Activated CD4-positive, alpha-beta T cell treated with anti-CD3 and anti-CD28 coated beads, Interleukin-2, amount 50 U/mL, for 1 hour (primary cell): ENCODE results near the gene SLC23A1.
"Not testable (repeated sequence)": the region's sequence is repeated elsewhere in the genome, so short reads cannot be mapped to it uniquely, and the experiment has no call there.

Experiments
- DNase-seq: peaks from one replicate; pipeline ENCODE4 v3.0.0-alpha.2; 2020

The SLC23A1 gene

DNA sequence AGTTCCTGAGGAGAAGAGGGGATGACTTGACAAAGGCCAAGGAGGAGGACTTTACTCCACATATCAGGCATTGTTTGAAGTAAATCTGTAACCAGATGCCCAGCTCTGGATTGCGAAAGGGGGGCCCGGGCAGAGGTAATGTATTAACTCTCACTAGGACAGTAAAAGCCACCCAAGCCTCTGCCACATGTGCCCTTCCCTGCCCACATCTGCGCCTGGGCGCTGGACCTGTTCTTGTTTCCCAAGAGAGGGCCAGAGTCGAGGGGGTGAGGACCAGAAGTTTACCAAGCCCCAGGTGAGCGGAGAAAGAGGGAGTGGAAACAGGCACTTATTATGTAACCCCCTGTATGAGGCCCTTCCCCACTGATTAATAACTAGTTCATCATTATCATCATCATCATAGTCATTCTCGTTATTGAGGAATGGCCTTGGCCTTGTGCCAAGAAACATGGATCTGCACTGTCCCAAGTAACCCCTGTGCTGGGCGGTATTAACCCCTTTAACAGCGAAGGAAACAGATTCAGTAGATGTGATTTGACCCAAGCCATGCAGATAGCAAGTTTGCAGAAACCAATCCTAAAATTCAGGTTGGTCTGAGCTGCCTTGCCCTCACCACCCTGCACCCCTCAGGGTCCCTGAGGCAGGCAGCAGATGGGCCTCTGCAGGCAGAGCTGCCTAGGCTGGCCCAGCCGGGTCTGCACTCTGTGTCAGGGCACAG is at the start of gene SLC23A1:
Gene SLC23A1, minus strand, starts transcription at position 23 of the 718 bp plus-strand sequence. CDS start 44 bp downstream, outside the sequence.
- no peak for DNase-seq

DNA sequence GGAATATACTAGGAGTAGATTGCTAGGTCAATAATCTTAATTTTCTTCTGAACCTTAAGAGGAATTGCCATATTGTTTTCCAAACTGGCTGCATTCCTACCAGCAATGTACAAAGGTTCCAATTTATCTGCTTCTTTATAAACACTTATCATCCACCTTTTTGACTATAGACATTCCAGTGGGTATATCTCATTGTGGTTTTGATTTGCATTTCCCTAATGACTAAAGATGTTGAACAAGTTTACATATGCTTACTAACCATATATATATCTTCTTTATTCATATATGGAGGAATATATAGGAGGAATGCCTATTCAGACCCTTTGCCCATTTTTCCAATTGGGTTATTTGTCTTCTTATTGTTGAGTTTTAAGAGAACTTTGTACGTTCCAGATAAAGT is 48.6 kb upstream of the SLC23A1 start:
- no peak for DNase-seq

DNA sequence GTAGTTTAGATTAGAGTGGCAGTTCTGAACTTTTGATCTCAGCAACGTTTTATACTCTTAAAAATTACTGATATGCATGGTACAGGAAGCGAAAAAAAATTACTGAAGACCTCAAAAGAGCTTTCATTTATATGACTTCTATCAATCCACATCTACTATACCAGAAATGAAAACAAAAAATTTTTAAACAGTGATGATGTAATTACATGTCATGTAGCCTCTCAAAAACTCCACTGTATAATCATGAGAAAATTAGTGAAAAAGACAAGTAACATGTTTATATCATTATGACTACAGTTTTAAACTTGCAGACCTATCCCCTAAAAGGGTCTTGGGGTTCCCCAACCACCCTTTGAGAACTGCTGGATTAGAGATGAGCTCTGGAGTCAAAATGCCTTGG is 46.9 kb upstream of the SLC23A1 start:
- DNase-seq, result no peak

DNA sequence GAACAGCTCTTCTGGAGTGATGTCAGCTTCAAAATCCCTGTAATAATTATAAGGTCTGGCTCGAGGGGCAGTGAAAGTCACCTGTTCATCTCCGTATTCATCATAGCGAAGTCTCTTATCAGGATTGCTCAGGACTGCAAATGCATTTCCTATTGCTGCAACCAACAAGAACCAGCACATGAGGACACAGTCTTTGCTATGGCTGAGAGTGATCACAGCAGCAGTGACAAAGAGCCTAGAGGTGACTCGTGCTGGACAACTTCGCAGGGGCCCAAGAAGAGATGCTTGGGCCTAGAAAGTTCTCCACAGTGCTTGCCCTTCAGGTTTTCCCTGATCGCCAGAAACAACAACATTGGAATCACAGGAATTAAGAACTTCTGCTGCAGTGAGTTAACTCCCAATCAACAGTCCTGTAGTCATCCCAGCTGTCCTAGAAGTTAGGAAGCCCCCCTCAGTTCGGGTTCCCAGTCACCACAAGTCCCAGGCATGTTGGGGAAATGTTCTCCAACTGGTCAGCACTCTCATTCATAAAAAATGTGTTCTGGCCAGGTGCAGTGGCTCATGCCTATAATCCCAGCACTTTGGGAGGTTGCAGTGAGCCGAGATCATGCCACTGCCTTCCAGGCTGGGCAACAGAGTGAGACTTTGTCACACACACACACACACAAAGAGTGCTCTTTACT is 43.2 kb upstream of the SLC23A1 start:
- no peak for DNase-seq

DNA sequence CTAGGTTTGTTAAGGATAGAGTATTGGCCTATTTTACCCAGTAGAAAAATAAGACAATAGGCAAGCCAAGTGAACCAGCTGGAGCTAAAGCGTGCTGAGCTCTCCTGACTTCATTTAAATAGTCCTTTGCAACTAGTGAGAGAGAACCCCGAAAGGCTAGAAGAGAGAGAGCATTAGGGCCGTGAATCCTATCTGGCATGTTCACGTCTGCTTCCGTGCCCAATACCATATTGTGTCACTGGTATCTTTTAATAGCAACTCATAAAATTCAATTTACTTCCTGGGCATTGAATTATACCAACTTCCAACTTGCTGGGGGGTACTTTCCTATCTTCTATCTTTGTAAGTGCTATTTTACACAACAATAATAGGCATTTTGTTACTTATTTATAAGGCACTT is 42.4 kb upstream of the SLC23A1 start:
- DNase-seq, result no peak

DNA sequence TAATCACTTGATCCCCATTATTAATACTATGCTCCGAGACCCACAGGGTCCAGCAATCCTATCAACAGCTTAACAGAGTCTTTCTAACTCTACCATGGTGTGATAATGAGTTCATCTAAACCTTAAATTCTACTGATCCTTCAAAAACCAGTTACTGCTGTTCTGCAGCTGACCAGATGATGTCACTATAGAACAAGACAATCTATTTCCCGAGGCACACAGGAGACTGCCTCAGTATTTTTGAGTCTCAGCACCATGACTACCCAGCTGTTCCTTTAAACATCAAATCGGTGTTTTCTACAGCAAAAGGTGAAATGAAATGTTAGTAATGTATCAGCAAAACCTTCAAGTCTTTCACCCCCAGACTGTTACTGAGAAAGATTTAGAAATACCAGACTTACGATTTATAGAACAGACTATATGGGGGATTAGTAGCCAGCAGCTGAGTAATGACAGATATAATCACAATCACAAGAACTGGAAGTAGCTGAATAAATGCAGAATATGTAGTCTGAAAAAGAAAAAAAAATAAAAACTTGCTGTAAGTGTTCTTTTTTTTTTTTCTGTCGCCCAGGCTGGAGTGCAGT is 39.3 kb upstream of the SLC23A1 start:
- peak; percentile 41 for DNase-seq

DNA sequence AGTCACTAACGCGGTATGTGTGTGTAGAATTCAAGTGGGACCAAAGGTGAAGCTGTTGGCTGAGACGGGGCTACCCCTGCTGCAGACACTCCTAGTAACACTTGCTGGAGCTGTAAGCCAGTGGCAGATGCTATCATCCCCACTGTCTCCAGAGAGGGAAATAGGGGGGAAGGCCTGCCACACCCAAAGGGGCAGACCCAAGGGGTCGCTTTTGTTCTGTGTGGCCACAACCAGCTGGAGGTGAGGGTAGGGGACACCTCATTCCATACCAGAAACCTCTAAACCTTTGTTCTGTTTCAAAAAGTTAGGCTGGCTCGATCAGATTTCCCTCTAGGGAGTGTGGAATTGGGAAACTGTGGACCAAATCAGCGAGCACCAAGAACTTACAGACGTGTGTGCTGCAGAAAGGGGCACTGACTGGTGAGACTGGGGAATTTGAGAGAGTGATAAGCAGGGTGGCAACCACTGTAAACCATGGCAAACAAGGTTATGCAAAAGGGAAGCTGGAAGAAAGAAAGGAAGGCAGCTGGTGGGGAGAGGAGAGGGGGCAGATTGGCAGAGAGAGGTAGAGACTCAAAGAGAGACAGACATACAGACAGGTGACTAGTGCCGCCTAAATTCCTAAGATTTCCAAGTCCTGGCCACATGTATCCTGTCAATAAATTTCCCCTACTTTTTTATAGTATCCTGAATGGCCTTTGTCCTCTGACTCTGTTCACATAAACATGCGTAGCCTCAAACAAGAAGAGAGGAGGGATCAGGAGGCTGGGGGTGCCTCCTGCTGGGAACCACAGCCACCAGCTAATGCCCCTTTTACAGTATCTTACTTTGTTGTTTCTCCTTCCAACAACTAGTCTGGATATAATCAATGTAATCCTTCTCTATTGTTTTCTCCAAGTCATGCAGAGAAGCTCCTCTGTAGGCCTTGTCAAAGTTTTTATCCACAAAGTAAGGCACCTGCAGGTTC is 36.4 kb upstream of the SLC23A1 start:
- DNase-seq, result no peak

DNA sequence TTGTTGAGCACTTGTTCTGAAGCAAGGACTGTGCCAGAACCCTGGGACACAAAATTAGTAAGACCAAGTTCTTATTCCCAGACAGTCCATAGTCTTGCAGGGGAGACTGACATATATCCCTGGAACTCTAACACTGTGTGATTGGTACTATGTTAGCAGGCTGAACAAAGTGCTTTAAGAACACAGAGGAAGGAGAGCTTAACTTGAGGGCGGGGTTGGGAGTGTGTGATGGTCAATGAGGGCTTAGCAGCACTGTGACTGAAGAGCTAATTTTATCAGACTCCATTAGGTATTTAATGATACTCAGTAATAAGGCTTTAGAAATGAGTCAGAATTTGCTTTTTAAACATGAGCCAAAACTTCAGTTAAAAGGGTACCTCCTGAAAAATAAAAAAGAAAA is 35.7 kb upstream of the SLC23A1 start:
- no peak for DNase-seq

DNA sequence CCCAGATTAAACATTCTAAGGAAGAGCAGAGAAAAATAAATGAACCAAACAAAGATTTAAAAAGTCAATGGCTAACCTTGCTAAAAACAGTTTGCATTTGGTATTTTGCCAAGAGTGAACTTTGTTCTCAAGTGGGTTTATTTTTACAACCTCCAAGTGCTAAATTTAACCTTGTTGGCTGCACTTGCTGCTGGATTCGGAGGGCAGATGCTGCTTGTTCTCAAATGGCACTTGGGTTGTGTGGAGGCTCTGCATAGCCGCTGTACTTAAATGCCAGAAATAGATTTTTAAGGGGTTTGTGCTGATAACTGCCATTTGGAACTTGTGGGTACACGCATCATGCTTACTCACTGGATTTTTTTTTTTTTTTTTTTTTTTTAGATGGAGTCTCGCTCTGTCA is 34.1 kb upstream of the SLC23A1 start:
- no peak for DNase-seq

DNA sequence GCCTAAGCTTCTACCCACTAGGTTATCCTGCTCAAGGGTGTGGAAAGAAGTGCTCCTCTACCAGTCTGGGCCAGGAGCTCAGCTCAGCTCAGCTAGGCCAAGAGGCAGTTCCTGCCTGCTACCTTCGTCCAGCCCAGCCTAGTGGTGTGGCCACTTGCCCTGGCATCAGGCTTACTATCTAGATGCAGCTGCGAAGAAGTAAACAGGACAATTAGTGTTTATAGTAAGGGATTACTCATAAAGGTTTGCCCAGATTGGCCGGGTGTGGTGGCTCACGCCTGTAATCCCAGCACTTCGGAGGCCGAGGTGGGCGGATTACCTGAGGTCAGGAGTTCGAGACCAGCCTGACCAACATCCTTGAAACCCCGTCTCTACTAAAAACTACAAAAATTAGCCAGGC is 33.6 kb upstream of the SLC23A1 start:
- no peak for DNase-seq

DNA sequence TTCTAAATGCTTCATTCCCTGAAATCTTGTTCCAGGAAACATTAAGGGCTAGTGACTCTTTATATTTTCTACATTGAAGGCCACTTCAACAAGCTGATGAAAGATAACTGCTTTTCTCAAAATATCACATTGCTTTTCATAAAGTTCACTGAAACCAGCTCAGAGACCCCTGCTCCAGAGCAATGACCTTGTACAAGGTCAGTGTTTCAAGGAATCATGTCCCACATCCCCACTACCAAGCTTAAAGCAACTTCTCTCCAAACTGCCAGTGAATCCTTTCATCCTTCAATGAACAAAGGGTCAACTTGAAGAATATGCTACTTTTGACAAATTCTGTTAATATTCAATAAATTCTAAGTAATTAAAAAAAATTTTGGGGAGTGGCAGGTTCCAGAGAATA is 32.8 kb upstream of the SLC23A1 start:
- DNase-seq, result no peak

DNA sequence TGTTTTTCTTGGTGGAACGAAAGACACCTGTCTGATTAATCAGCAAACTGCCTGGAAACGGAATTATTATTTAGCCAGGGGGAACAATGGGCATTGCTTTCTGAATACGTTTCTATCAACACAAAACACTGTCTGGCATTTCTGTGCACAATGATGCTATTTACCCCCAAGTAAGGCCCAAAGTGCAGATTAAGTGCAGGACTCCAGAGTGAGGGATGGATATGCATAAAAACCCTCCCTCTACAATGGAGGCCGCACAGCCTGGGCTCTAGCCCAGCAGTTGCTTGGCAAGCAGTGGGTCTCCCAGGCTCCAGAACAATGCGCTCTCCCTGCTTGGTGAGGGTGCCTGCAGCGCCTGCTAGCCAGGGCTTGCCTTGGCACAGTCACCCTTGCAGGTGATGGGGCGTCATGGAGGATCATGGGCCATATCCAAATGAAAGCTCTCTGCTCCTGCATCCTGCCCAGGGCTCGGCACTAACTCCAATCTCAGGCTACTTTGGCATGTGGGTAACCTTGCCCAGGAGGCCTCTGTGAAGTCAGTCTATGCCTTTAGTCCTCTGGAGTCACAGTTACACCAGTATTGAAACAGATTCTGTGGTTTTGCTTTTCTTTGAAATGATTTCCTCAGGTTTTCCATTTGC is 32.2 kb upstream of the SLC23A1 start:
- no peak for DNase-seq

DNA sequence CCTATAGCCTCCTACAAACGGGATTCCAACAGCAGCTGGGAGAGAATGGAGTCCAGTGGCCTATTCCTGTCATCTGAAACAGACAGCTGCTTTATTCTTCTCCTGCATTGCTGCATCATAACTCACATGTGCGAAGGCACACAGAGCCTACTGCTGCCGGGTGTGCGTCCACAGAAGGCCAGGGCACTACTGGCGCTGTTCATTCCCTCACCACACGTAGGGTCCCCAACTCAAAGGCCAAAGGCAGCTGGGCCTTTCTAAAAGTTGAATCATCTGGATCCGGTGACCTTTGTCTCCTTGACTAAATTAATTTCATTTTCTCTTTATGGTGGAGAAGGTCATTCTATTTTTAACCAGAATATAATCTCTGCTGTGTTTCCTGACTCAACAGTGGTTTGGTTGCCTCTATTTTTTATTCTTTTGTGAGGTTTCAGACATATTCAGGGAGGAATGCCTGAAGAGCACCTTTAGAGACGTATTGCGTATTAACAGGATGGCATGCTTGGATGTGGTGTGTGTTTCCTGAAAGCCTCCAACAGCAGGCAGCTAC is 31.6 kb upstream of the SLC23A1 start:
- DNase-seq, result no peak

DNA sequence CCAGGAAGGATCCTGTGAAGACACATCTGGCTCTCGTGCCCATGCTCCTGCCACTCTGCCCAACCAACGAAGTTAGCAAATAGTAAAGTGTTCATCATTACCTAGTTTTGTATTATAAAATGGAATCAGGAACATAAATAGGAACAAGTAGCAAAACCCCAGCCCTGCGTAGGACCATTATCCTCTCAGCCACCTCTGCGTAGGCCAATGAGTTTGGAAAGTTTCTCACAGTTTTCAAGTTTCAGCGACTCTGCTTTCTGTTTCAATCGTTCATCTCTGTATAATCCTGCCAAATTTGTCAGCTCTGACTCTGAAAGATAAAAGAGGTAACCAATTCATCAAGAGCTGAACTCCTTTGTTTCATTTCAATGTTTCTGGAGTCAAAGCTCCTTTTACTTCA is 30.9 kb upstream of the SLC23A1 start:
- no peak for DNase-seq

DNA sequence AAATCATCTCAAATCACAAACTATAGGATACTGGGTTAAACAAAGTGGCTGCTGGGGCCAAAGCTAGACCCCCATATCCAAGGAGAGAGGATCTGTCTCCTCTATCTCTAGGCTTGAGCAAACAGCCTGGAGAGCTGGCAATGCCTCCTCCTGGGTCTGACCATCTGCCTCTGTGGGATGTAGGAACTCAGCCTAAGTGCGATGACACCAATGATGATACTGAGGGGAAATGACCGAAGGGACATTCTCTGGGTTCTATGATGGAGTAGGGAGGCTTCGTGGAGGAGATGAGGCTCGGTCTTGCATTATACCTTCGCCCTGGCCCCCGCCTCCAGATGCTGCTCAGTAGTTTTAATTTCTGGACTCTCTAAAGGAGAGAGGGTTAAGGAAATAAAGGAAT is 30.1 kb upstream of the SLC23A1 start:
- DNase-seq, result no peak

DNA sequence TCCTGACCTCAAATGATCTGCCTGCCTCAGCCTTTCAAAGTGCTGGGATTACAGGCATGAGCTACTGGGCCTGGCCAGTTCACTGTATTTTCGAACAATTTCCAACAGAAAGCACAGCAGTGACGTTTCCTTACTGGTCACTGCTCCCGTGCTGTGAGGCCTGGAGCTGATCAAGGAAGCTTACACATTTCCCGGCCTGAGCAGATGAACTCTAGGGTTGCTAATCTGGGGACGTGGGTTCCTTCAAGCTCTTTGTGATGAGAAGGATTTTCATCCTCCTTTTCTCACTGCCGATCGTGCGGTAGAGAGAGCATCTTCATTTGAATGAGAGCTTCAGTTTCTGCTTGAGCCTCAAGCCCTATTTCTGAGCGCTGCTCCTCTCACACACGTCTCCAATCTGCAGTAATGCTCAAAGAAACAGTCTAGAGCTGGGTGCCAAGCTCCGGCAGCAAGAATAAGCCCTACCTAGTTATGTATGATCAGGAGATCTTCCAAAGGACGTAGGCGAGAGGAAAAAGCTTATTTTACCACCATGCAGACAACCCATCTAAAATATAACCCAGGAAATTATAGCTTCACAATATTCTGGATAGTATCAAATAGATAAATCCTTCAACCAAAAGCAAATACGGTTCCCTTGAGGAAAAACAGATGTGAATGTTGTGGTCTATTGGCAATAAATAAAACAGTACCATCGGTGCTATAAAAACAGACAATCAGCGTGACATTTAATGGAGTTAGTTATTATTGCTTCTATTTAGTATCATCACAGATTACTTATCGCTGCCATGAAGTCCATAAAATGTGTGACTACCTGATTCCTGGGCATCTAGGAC is 28.1 kb upstream of the SLC23A1 start:
- no peak for DNase-seq

DNA sequence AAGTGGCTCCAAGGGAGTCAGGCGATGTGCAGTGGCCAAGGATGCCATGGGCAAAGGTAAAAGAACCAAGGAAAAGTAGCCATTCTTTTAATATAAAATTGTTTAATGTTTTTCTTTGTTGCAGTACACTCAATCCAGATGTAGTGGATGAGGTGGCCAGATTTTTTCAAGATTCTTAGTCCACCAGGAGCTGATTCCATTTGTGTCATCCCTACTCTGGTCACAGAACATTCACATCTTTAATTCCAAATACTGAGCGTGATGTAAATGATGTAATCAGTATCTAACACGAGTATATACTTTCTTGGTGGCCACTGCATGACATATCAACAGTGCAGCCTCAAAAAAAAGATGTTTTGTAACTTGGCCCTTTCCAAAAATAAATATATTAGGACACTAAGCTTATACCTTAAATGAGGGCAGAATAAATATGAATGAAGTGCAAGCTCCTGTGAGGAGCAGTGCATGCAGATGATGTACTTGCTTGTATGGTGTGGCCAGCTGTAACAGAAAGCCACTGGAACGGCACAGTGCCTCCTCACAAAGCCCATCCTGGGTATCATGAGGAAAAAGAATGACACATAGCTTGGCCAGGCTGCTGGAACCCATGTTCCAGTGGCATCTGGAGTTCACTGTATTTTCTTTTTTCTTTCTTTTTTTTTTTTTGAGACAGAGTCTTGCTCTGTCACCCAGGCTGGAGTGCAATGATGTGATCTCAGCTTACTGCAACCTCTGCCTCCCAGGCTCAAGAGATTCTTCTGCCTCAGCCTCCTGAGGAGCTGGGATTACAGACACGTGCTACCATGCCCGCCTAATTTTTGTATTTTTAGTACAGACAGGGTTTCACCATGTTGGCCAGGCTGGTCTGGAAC is 27.3 kb upstream of the SLC23A1 start:
- no peak for DNase-seq

DNA sequence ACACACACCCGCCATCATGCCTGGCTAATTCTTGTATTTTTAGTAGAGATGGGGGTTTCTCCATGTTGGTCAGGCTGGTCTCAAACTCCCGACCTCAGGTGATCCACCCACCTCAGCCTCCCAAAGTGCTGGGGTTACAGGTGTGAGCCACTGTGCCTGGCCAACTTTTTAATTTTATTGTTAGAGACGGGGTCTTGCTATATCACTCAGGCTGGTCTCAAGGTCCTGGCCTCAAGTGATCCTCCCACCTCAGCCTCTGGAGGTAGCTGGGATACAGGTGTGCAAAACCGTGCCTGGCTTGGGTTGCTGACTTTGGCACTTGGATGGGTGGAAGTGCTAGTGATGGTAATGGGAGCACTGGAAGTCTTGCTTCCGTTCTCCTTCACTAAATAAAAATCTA is 26.0 kb upstream of the SLC23A1 start:
- DNase-seq, result not testable (repeated sequence)

DNA sequence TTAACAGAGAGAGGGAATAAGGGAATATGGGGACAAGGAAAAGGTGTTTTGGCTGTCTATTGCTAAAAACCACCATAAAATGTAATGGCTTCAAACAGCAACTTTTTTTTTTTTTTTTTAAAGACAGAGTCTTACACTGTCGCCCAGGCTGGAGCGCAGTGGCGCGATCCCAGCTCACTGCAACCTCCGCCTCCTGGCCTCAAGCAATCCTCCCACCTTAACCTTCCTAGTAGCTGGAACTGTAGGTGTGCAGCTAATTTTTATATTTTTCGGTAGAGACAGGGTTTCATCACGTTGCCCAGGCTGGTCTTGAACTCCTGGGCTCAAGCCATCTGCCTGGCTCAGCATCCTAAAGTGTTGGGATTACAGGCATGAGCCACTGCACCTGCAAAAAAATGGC is 25.1 kb upstream of the SLC23A1 start:
- no peak for DNase-seq

DNA sequence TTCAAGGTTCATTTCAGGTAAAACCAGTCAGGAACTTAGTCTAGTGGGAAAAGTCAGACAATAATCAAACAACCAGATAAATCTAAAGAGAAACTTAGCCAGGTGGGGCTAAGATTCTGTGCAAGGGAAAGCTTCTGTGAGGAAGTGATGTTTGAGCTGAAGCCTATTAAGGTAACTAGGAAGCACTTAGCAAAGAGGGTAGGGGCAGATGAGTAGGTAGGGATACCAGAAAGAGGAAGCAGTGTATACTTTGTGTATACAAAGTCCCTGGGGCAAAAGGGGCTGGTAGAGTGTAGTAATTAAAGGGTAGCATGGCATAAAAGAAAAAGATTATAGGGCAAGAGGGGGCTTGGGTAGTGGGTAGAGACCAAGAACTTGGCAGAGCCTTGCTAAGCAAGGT is 24.4 kb upstream of the SLC23A1 start:
- DNase-seq, result no peak
